HG02852 (cell line): ENCODE results near the gene DCAF8L1.
"Not testable (repeated sequence)": the region's sequence is repeated elsewhere in the genome, so short reads cannot be mapped to it uniquely, and the experiment has no call there.

ENCODE experiments used
- ATAC-seq: cut with Tn5 transposase; IDR thresholded peaks from one replicate; pipeline ENCODE4 v1.9.1; 2021; ENCODE audit warnings: mild to moderate bottlenecking, moderate library complexity; ENCODE audit not compliant: unreplicated experiment

The DCAF8L1 gene

DNA sequence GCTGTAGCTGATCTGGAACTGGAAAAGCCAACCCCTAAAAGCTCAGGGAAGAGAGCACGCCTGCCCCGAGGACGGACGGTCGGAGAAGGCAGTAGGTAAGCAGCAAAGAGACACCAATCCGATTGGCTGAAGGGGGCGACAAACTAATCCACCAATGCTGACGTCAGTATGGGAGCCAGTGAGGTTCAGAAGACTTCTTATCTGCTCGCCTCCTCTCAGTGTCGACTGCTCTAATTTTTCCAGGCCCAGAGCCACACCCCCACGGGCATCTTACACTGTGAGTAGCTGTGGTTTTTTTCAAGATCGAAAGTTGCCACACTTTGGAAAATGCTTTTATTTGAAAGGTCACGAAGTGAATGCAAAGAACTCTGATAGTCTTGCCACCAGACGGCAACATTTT, at the start of gene DCAF8L1:
TSS of gene DCAF8L1 (minus strand) at position 101 of the 400 bp plus-strand sequence. CDS start 115 bp downstream, outside the sequence.
- ATAC-seq: no peak

DNA sequence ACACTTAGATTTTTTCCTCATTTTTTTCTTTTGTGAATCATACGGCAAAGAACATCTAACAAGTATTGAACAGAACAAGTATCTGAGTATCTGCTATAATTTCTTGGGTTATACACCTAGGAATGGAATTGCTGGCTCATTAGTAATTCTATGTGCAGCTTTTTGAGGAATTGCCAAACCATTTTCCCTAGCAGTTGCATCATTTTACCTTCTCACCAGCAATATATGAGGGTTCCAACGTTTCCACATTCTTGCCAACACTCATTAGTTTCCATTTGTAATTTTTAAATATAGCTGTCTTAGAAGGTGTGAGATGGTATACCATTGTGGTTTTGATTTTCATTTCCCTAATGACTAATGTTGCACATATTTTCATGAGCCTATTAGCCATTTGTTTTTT, 41.1 kb upstream of the DCAF8L1 start:
- no peak for ATAC-seq

DNA sequence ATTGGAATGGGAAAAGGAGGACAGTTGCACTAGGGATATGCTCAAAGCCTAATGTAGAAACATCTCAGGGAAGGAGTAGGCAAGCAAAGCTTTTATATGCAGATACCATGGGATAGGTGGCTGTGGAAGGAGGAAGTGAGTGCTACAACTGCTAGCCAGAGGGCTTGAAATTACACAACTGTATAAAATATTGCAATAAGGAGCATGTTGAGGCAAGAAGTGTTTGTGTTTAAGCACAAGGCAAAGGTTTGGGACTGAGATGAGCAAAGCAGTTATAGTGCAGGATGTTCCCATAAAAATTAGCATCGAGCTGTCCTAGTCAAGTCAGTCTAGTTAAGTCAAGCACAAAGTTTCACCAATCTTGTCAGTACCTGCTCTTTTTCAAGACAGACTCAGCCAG, 35.6 kb upstream of the DCAF8L1 start:
- ATAC-seq: no peak

DNA sequence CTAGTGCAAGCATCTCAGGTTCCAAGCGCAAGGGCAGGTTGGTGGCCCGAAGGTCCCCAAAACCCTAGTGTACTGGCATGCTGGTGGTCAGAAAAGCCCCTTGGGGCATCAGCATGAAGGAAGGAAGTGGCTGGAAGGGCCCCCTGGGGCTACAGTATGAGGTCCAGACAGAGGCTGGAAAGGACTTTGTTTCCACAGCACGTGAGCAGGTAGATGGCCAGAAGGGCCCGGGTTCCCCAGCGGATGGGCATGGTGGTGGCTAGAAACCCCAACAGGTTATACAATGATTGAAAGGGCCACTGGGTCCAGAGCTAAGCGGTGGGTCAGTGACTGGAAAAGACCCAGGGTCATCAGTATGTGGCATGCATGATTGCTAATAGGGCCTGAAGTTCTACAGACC, 34.7 kb upstream of the DCAF8L1 start:
- no peak for ATAC-seq

DNA sequence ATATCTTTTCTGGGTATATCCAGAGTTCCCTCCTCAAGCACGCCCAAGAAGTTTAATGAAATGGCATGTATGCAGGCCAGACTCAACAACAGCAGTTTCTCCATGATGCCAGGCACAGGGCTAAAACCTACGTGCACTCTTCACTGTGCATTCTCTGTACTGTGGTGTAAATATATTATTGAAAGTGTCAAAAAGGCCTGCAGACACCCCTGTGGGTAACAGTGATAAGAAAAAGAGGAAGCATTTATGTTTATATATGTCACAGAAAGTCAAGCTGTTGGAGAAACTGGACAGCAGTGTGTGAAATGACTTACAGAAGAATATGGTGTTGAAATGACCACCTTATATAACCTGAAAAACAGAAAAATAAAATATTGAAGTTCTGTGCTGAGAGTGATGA, 29.6 kb upstream of the DCAF8L1 start:
- ATAC-seq: no peak

DNA sequence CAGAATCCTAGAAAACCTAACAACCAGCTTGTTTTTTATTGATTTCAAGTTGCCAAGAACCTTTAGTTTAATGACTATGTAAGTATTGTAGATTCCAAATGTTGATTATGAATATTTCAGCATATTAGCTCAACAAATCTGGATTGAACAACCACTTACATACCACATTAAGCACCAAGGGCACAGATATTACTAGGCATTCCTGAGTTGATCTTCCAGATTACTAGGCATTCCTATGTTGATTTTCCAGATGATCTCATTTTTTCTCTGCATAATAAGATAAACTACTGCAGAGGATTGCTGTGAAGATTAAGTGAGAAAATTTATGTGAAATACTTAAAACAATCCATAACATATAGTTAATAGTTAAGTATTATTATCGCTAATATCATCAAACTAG, 17.4 kb upstream of the DCAF8L1 start:
- no peak for ATAC-seq

DNA sequence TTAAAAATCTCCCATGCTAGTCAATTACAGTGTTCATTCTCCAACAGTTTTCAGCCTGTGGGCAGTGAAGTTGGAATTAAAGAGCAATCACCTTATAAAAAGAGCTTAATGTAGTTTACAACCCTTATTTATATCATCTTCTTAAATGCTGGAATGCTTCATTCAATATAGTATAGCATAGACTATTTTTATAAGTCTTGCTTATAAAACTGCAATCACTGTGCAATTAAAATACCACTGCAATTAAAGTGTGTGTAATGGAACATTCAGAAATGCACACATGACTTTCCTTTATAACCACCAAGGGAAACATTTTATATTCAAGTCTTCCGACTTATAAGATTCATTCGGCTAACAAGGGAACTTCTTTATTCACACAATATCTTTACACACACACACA, 16.4 kb upstream of the DCAF8L1 start:
- no peak for ATAC-seq

DNA sequence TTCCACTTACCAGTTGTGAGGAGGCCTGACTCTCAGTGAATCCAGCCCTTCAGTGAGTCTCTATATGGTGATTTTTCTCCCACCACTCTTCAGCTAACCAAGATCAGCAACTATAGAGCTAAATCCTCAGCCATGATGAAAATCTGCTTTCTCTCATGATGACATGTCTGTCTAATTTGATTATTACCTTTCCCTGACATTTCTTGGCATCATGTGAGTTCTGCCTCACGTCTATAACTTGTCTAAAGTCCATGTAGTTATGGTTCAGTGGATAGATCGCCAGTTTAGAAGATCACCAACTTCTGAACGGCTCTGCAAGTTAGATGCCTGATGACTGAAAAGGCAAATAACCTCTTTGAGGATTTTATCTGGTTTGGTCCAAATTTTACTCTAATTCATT, 14.9 kb upstream of the DCAF8L1 start:
- no peak for ATAC-seq

DNA sequence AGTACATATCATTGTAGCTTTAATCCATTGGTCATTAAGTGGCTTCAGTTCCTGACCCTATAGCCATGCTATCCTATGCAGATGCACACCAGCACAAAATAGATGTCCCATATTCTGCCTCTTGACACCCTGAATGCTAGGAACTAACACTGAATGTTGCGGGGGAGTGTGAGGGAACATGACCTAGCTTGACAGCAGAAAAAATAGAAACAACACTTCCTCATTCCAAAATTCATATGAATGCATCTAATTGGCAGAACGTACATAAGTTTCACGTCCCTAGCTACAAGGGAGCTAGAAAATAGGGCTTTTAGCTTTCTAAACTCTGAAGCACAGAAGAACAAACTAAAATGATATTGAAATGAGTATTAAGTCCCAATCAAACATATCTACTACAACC, 14.4 kb upstream of the DCAF8L1 start:
- ATAC-seq: no peak

DNA sequence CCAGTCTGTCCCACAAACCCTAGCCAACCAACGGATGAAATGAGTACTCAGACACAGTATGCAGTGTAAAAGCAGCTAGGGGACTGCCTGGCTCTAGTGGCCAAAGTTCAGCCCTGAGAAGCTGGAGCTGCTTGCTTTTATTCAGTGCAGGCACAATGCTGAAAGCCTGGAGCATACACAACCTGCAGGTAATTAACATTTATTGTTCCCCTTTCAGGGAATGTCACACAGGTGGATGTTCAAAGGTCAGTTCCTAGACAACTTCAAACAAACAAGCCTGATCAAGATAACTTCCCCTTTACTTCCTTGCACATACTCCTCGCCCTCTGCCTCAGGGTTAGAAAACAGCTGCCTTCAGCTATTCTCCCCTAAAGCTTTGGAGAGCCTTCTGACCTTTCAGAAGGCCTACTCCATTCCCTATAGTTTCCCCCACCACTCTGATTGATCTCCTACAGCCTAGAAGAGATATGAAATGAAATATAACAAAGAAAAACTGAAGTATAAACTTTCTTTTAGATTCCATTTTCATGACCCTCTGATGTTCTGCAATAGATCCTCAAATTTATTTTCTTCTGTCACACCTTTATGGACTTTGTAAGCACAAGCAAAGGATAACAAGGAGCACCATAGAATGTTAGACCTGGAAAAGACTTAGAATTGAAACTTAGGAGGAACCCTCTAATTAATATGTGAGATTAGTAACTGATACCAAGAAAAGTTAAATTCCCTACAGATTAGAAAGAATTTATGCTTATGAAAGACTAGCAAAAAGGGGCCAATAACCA, 6.8 kb upstream of the DCAF8L1 start:
- ATAC-seq: no peak

DNA sequence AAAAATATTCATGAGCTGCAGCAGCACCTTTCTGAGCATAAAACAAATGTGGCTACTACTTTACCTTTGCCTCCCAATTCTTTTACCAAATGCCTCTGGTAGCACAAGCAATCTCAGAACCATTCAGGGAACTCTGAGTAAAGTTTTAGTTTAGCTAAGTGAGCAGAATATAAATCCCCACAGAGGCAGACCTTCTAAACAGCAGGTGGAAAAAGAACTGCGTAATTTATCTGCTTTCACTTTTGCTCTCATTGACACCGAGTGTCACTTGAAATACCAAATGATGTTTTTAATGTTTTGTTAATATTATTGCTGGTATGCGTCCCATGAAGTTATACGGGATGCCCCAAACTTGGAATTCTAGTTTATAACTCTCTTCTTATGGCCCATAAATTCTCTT, 4.3 kb downstream of the DCAF8L1 start:
- ATAC-seq: not testable (repeated sequence)

DNA sequence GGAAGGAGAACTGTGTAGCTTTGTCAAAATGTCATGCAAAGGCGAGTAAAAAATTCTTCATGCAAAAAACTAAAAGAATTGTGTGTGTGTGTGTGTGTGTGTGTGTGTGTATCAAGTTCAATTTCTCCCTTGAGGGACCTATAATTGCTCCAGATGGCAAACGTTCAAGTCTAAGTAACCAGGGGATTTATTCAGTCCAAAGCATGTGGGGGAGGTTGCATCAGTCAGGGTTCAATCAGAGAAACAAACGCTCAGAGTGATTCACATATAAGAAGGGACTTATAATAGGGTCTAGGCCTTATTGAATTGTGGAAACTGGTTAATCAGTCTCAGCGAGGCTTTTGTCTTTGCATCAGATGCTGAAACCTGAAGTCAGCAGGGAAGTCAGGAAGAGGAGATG, 5.0 kb downstream of the DCAF8L1 start:
- ATAC-seq: no peak

DNA sequence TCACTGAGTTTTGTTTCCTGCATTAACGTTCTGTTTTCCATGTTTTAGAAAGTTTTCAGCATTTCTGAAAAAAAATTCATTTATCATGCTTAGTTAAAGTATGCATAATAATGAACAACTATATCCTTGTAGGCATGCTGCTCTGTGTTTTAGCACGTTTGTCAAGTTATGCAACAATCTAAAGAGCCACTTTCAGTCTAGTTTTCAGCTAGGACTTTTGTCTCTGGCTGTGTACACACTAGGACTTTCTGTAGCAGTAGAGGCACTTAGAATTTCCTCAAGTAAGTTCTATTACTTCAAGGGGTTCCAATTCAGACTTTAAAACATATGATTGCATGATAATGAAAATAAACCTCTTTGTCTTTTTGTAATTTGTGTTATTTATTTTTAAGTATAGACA, 12.4 kb downstream of the DCAF8L1 start:
- no peak for ATAC-seq

DNA sequence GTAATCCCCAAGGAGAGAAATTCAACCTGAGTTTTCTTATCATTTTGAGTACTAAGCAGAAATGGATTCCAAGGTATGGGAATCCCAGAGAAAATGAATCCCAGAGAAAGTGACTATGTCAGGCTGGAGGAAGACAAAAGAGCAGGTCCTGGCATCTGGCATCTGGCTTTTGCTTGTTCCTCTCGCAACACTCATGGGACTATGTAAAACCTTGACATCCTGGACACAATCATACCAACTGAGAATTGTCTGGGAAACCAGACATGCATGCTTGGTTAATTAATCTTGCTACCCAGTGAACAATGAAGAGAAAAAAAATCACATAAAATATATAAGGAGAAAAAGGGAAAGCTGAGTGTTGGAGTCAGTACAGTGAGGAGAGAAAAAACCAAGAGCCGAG, 12.9 kb downstream of the DCAF8L1 start:
- ATAC-seq: no peak

DNA sequence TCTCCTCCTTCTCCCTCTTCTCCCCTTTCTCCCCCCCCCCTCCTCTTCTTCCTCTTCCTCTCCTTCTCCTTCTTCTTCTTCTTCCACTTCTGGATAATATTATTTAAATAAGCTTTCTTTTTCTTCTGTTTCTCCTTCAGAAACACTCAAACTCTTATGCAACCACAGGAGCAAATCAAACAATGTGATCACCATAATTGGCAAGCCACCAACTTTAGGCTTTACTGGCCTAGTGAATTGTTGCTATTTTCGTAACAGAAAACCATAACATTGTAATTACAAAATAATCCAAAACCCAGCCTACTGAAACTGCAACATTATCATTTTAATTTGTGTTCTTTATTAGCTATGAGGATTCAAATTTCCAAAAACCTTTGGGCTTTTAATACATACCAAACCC, 14.3 kb downstream of the DCAF8L1 start:
- ATAC-seq: no peak

DNA sequence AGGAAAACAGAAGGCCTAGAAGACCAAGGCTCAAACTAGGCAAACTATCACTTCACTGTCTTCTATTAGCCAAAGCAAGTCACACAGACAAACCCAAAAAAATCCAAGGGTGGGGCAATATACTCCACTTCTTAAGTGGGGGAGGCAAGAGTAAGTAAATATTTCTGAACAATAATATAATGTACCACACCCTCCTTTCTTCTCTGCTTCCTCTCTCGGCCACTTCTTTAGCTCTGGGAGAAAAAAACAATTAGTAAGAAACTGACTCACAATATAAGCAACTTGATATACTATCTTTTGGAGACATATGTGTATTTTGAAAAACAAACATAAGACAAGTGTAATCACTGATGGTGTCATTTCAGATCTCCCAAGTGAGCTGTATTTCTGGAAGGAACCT, 14.8 kb downstream of the DCAF8L1 start:
- ATAC-seq: no peak

DNA sequence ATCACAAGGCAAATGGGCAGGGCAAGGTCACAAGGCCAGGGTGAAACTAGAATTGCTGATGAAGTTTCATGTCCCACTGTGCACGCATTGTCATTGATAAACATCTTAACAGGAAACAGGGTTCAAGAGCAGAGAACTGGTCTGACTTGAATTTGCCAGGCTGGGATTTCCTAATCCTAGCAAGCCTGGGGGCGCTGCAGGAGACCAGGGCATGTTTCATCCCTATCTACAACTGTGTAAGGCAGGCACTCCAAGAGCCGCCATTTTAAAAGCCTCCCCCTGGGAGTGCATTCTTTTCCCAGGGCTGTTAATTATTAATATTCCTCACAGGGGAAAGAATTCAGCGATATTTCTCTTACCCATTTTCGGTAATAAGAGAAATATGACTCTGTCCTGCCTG, 15.9 kb downstream of the DCAF8L1 start:
- ATAC-seq: not testable (repeated sequence)

DNA sequence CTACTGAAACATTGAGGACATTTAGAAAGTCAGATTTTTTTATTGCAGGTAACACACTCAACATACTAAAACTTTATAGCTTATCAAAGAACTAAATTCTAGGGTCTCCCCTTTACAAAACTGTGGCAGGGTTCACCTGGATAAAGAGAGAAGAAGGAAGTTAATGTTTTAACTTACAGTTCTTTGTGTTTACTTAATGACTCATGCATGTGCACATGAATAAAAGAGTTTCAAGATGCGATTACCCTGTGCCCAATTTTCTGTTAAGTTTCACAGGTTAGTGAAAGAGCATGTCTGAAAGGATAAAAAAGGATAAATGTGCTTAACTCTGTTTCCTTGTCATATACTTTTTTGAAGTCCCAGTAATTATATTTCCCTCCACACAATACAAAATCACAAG, 16.8 kb downstream of the DCAF8L1 start:
- no peak for ATAC-seq

DNA sequence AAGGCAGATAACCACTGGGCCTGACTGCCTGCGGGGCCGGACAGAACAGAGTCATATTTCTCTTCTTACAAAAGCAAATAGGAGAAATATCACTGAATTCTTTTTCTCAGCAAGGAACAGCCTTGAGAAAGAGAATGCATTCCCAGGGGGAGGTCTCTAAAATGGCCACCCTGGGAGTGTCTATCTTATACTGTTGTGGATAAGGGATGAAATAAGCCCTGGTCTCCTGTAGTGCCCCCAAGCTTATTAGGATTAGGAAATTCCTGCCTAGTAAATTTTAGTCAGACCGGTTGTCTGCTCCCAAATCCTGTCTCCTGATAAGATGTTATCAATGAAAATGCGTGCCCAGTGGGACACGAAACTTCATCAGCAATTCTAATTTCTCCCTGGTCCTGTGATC, 20.8 kb downstream of the DCAF8L1 start:
- ATAC-seq: not testable (repeated sequence)

DNA sequence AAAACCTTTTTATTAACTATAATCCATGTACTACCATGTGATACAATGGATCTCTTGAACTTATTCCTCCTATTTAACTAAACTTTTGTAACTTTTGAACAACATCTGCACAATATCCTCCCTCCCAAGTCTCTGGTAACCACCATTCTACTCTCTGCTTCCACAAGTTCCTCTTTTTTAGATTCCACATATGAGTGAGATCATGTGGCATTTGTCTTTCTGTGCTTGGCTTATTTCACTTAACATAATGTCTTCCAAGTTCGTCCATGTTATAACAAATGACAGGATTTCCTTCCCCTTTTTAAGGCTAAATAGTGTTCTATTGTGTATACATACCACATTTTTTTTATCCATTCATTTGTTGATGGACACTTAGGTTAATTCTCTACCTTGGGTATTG, 28.1 kb downstream of the DCAF8L1 start:
- no peak for ATAC-seq

DNA sequence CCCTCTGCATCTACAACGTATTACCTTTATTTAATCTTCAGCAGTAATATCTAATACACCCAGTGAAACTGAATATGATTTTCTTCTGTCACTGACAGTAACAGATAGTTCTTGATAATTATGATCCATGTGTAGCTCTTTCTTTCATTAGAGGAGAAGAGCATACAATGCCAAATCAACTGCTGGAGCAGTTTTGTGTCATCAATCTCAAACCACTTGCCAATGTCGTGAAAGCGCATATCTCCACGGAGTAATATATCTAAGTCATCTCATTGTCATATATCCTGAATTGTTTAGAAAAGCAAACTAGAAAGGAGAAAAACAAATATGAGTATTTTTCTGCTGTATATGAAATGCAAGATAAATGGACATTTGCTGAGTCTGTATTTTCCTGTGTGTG, 47.9 kb downstream of the DCAF8L1 start:
- ATAC-seq: no peak
